K562 (cell line): ENCODE measurements around the gene XPOT. TPM values are rescaled to one million over a fixed set of nuclear protein-coding genes. Genes with fewer than 3 reads are reported as not detected.

Experiments
- ATAC-seq: fragments of 200-7000 bp; cut with Tn5 transposase; 3 replicates; pipeline ENCODE4 v1.9.1; 2020; ENCODE audit warnings: moderate library complexity
- BruUV-seq: library from RNA; stranded (reverse); fragments of 400-500 nt; replicated peaks from 2 replicates; lab custom pipeline; 2021; lab: Mats Ljungman, UMichigan
- CTCF ChIA-PET: fragments of 300-600 bp; formaldehyde crosslinking; extraction: SDS; loops from one replicate; lab custom pipeline; 2021; ENCODE audit warnings: low intra/inter-chr PET ratio; lab: Yijun Ruan, JAX
- POLR2A ChIA-PET: fragments of 300-600, 350-650 bp; sonication (Branson Sonifier 250); formaldehyde crosslinking; extraction: SDS; loops from one replicate; lab custom pipeline; 2021; ENCODE audit warnings: antibody characterized with exemption, inconsistent platforms; lab: Yijun Ruan, JAX
- DNase-seq, 4 experiments: peaks; one replicate each; pipeline versions ENCODE4 v3.0.0 to v3.0.0-alpha.2; 2011 to 2018; ENCODE audit warnings: low spot score in 3 of 4, mixed read lengths in 3 of 4; ENCODE audit errors: extremely low read depth in 1 of 4
- FAIRE-seq: peaks from 2 replicates; lab custom pipeline; 2011; peaks lifted over from hg19 to GRCh38; lab: Jason Lieb, UNC
- H2AFZ ChIP-seq: 2 replicates; pipeline ENCODE4 v1.6.0; 2011; ENCODE audit warnings: low read depth, low read length, control low read depth, inconsistent platforms
- H3K27ac ChIP-seq: fragments of 200-600 bp; 3 replicates; pipeline ENCODE4 v1.8.0; 2011; ENCODE audit warnings: low read depth, mild to moderate bottlenecking, control low read depth, inconsistent platforms, low read length, moderate library complexity, mixed read lengths; ENCODE audit errors: extremely low read depth
- H3K27me3 ChIP-seq, 2 experiments: fragments of 300-600 bp in 1 of 2; 2 replicates in 1 of 2; 3 replicates in 1 of 2; pipeline versions ENCODE4 v1.6.0 to v1.8.0; 2011; ENCODE audit warnings: inconsistent platforms in 2 of 2, low read length in 2 of 2, mild to moderate bottlenecking in 1 of 2, mixed read lengths in 1 of 2, moderate library complexity in 1 of 2; ENCODE audit not compliant: control insufficient read depth in 2 of 2, insufficient read depth in 2 of 2
- H3K36me3 ChIP-seq: fragments of 300-600 bp; 3 replicates; pipeline ENCODE4 v1.8.0; 2011; ENCODE audit warnings: mild to moderate bottlenecking, low read length, inconsistent platforms; ENCODE audit not compliant: control insufficient read depth, insufficient read depth
- H3K4me1 ChIP-seq, 2 experiments: fragments of 200-600 bp in 1 of 2; replicated peaks in 1 of 2; 2 replicates in 1 of 2; 3 replicates in 1 of 2; pipeline versions ENCODE4 v1.5.1 to v1.8.0; 2011; ENCODE audit warnings: inconsistent platforms in 2 of 2, low read length in 2 of 2, mild to moderate bottlenecking in 1 of 2, mixed read lengths in 1 of 2, moderate library complexity in 1 of 2; ENCODE audit not compliant: control insufficient read depth in 2 of 2, insufficient read depth in 2 of 2
- H3K4me2 ChIP-seq: 2 replicates; pipeline ENCODE4 v1.6.1; 2011; ENCODE audit warnings: low read length, control low read depth, inconsistent platforms, mixed read lengths; ENCODE audit not compliant: insufficient read depth
- H3K4me3 ChIP-seq: fragments of 200-600 bp; sonication (generic), shearing (Covaris generic); 2 replicates; pipeline ENCODE4 v1.5.1; 2016; ENCODE audit warnings: control low read depth, inconsistent platforms
- H3K79me2 ChIP-seq: fragments of 200-600 bp; 3 replicates; pipeline ENCODE4 v1.8.0; 2011; ENCODE audit warnings: low read length, inconsistent platforms; ENCODE audit not compliant: control insufficient read depth, insufficient read depth
- H3K9ac ChIP-seq, 2 experiments: 2 replicates each; pipeline versions ENCODE4 v1.6.0 to v1.6.1; 2011; ENCODE audit warnings: low read depth in 2 of 2, low read length in 2 of 2, control low read depth in 1 of 2, inconsistent platforms in 1 of 2, mild to moderate bottlenecking in 1 of 2, mixed read lengths in 1 of 2; ENCODE audit not compliant: insufficient read depth in 1 of 2
- H3K9me1 ChIP-seq: one replicate; pipeline ENCODE4 v1.6.0; 2011; ENCODE audit warnings: inconsistent platforms, mild to moderate bottlenecking, low read length, moderate library complexity; ENCODE audit not compliant: control insufficient read depth, insufficient read depth
- H3K9me3 ChIP-seq: replicated peaks from 2 replicates; pipeline ENCODE4 v1.5.1; 2011; ENCODE audit warnings: low read depth, low read length, inconsistent platforms; ENCODE audit not compliant: control insufficient read depth, insufficient read depth
- H4K20me1 ChIP-seq: replicated peaks from 2 replicates; pipeline ENCODE4 v1.6.1; 2011; ENCODE audit warnings: low read length, inconsistent platforms, mixed read lengths; ENCODE audit not compliant: control insufficient read depth, insufficient read depth
- CBX1 ChIP-seq: sonication (generic); IDR thresholded peaks from 2 replicates; pipeline ENCODE4 v1.6.1; 2016; ENCODE audit warnings: antibody characterized with exemption, low read depth, mild to moderate bottlenecking
- CBX5 ChIP-seq: IDR thresholded peaks from 2 replicates; pipeline ENCODE4 v1.6.1; 2014; ENCODE audit warnings: low read depth, borderline replicate concordance
- E2F8 ChIP-seq: fragments of 450-650 bp; IDR thresholded peaks from 2 replicates; pipeline ENCODE4 v1.7.1; 2018; ENCODE audit warnings: mild to moderate bottlenecking, low read depth; ENCODE audit not compliant: partially characterized antibody
- HINFP ChIP-seq: fragments of 450-650 bp; conservative IDR thresholded peaks from 2 replicates; pipeline ENCODE4 v1.6.1; 2016; ENCODE audit warnings: missing genetic modification characterization, low read depth, mild to moderate bottlenecking, control low read depth, missing compliant biosample characterization
- HNRNPLL ChIP-seq: fragments of 200-400 bp; formaldehyde crosslinking; IDR thresholded peaks from 2 replicates; pipeline ENCODE4 v1.6.1; 2017; ENCODE audit warnings: low read length, low read depth, mild to moderate bottlenecking; ENCODE audit not compliant: poor library complexity, severe bottlenecking
- JUN ChIP-seq, 2 experiments: sonication (generic) in 1 of 2; formaldehyde crosslinking in 1 of 2; IDR thresholded peaks; 2 replicates each; pipeline versions ENCODE4 v1.6.1 to v1.8.0; 2012 to 2022; ENCODE audit warnings: borderline replicate concordance in 2 of 2, mild to moderate bottlenecking in 2 of 2, improper control_type of control experiment in 1 of 2, low read depth in 1 of 2, low read length in 1 of 2, missing genetic modification reagents in 1 of 2
- LCOR ChIP-seq: sonication (generic); formaldehyde crosslinking; IDR thresholded peaks from 2 replicates; pipeline ENCODE4 v1.8.0; 2022; ENCODE audit warnings: mild to moderate bottlenecking, missing genetic modification reagents
- MCM2 ChIP-seq: fragments of 450-650 bp; IDR thresholded peaks from 2 replicates; pipeline ENCODE4 v1.6.1; 2017; ENCODE audit warnings: low read depth, mild to moderate bottlenecking
- NCOA4 ChIP-seq: fragments of 450-650 bp; IDR thresholded peaks from 2 replicates; pipeline ENCODE4 v1.6.1; 2018; ENCODE audit warnings: mild to moderate bottlenecking; ENCODE audit not compliant: partially characterized antibody
- PHF20 ChIP-seq: fragments of 450-650 bp; IDR thresholded peaks from 2 replicates; pipeline ENCODE4 v1.6.1; 2018; ENCODE audit not compliant: partially characterized antibody
- POLR2H ChIP-seq: IDR thresholded peaks from 2 replicates; pipeline ENCODE4 v1.6.1; 2016; ENCODE audit warnings: missing genetic modification characterization, low read depth, mild to moderate bottlenecking, control low read depth, missing compliant biosample characterization, moderate library complexity
- PRMT5 ChIP-seq: sonication (generic); formaldehyde crosslinking; IDR thresholded peaks from 2 replicates; pipeline ENCODE4 v1.5.0; 2020; ENCODE audit warnings: missing genetic modification reagents
- PRPF4 ChIP-seq: fragments of 200-400 bp; formaldehyde crosslinking; IDR thresholded peaks from one replicate; pipeline ENCODE4 v1.6.1; 2017; ENCODE audit warnings: low read length, low read depth, mild to moderate bottlenecking; ENCODE audit not compliant: insufficient read depth, poor library complexity, severe bottlenecking
- RNF2 ChIP-seq: sonication (generic); IDR thresholded peaks from 2 replicates; pipeline ENCODE4 v1.6.1; 2016
- WHSC1 ChIP-seq: IDR thresholded peaks from one replicate; pipeline ENCODE4 v1.6.1; 2012; ENCODE audit warnings: low read length, control low read depth, inconsistent platforms
- ZNF174 ChIP-seq: fragments of 250-450 bp; sonication (Bioruptor Pico); IDR thresholded peaks from 2 replicates; pipeline ENCODE4 v1.4.0; 2020; ENCODE audit warnings: mild to moderate bottlenecking
- ZNF583 ChIP-seq: fragments of 250-450 bp; sonication (Bioruptor Pico); IDR thresholded peaks from 2 replicates; pipeline ENCODE4 v1.4.0; 2020
- ZSCAN32 ChIP-seq: fragments of 450-650 bp; formaldehyde crosslinking; IDR thresholded peaks from 2 replicates; pipeline ENCODE4 v1.4.0; 2020; ENCODE audit warnings: mild to moderate bottlenecking, moderate library complexity
- WGBS: fragments of 100-300 bp; shearing (Covaris generic); methylation state at CpG from one replicate; pipeline ENCODE4 v1.1.6; 2016; ENCODE audit warnings: low coverage, mixed read lengths; ENCODE audit not compliant: insufficient coverage; ENCODE audit errors: missing lambda C conversion rate; 5-methylcytosine and 5-hydroxymethylcytosine counted together
- in situ Hi-C: fragments of 300-500 bp; cut with MboI; formaldehyde crosslinking; loops from 4 replicates; pipeline ENCODE4 v1.15.0; 2018; ENCODE audit warnings: inconsistent platforms, mixed read lengths
- intact Hi-C: fragments of 100-400 bp; cut with micrococcal nuclease; formaldehyde crosslinking; loops from 2 replicates; pipeline ENCODE4 v1.14.2; 2022
- polyA plus RNA-seq, 8 experiments: library from polyadenylated mRNA; depleted of rRNA in 4 of 8; stranded (reverse) in 5 of 8; unstranded in 3 of 8; fragments of >200 nt; fragmentation: Nextera tagmentation in 2 of 8; fragmentation: Illumina TruSeq in 1 of 8; extraction: Ambion mirVana in 2 of 8; extraction: Trizol in 1 of 8; gene quantifications; 2 replicates each; pipeline versions ENCODE4 v1.2.1 to v1.2.3, GENCODE V29; 2011 to 2014; ENCODE audit warnings: inconsistent platforms in 1 of 8, missing spikeins in 1 of 8
- total RNA-seq, 7 experiments: library from RNA; depleted of rRNA in 6 of 7; stranded (reverse); fragments of >200 nt in 6 of 7; fragmentation: Illumina TruSeq in 2 of 7; extraction: Trizol in 2 of 7; gene quantifications; 2 replicates each; pipeline versions ENCODE4 v1.2.1 to v1.2.3, GENCODE V29; 2011 to 2021; ENCODE audit warnings: low replicate concordance in 1 of 7

XPOT gene
- total and polyA plus RNA-seq, 9 of the 15 experiments (the other 6 are each of a cell fraction or from before 2014, with no cell fraction given), result 26.2 to 192 (median 102) TPM

- TF ChIP-seq HNRNPLL, result no peak
These were observed 15.5 kb downstream of the XPOT start (continued) for GRCh38 chr12:64419696-64420095.

GRCh38 chr12:64427988-64428387 lies 23.8 kb downstream of the XPOT start:
- Histone ChIP-seq H3K36me3 (peaks cover 96% of the 10 kb centered on the region), H4K20me1 (no peaks in the 10 kb centered on the region), H3K9ac (no peak overlapping the region), H3K9me1 (no peaks in the 10 kb centered on the region), H3K4me3 (no peak overlapping the region), H3K4me1 (no peaks in the 10 kb centered on the region), H3K9me3 (no peaks in the 10 kb centered on the region), H2AFZ (no peak overlapping the region), H3K27ac (no peak overlapping the region), H3K79me2 (peaks cover 3% of the 10 kb centered on the region; the same call in 1 of the 3 replicates), H3K27me3 (no peaks in the 10 kb centered on the region), H3K4me2 (no peak overlapping the region)
- intact Hi-C loops, result no loop called here
- ChIA-PET POLR2A (interaction anchor here (0.9 to 1.8 kb wide), 4 partner anchors 9 to 23 kb away, joined by 3 to 5 read pairs (median 4); no protein-coding TSS in a partner anchor), CTCF (no interaction called here)
- no peak for DNase-seq
- BruUV-seq, result no TSS peak
- no peak for FAIRE-seq
- ATAC-seq, result no peak
- WGBS, result 62% methylated on average over 1 of the region's 1 CpG
- in situ Hi-C loops, result no loop called here
- TF ChIP-seq PRPF4 (no peak), ZNF174 (CRISPR knock-in tag) (no peak), ZSCAN32 (no peak), POLR2H (tag) (no peak), HINFP (tag) (no peak), JUN (IDR thresholded peaks at IDR 0.05; ENCODE audit: borderline replicate concordance, low read depth, low read length) (no peak), JUN (CRISPR knock-in tag; IDR thresholded peaks at IDR 0.05; ENCODE audit: borderline replicate concordance) (no peak), MCM2 (no peak), PHF20 (no peak), LCOR (CRISPR knock-in tag) (no peak), RNF2 (no peak), WHSC1 (no peak), NCOA4 (no peak), PRMT5 (no peak), CBX1 (no peak), CBX5 (no peak), E2F8 (no peak), ZNF583 (CRISPR knock-in tag) (no peak)
